Measurements from ENCODE around the gene NDUFB6.
"Not testable (repeated sequence)": the region's sequence is repeated elsewhere in the genome, so short reads cannot be mapped to it uniquely, and the experiment has no call there.

Gene NDUFB6

GRCh38 chr9:32550562-32551275, 22.2 kb downstream of the NDUFB6 start:
- Histone ChIP-seq H3K4me1 (ENCODE audit: control insufficient read depth in 2 of 2, insufficient read depth in 2 of 2, low read length in 2 of 2) (peaks cover 6% of the 10 kb centered on the region in 2 donors), H3K36me3 (ENCODE audit: control insufficient read depth in 2 of 2, insufficient read depth in 2 of 2, low read length in 2 of 2) (no peaks in the 10 kb centered on the region), H3K4me3 (ENCODE audit: low read length in 2 of 2) (peak overlapping the region; percentile 84 to 96), H3K9me3 (ENCODE audit: control insufficient read depth in 2 of 2, low read length in 2 of 2) (no peaks in the 10 kb centered on the region), H3K27me3 (ENCODE audit: control insufficient read depth in 2 of 2, insufficient read depth in 2 of 2, low read length in 2 of 2) (no peaks in the 10 kb centered on the region), H3K27ac (ENCODE audit: low read depth in 2 of 2, low read length in 2 of 2) (peak overlapping the region; percentile 90 to 96), H3K9ac (ENCODE audit: low read depth in 1 of 2, low read length in 2 of 2) (peak overlapping the region; percentile 81 to 95)

- Histone ChIP-seq H3K36me3 (ENCODE audit: control insufficient read depth in 2 of 2, insufficient read depth in 2 of 2, low read length in 2 of 2) (no peaks in the 10 kb centered on the region), H3K9me3 (ENCODE audit: control insufficient read depth in 2 of 2, low read length in 2 of 2) (no peaks in the 10 kb centered on the region), H3K4me1 (ENCODE audit: control insufficient read depth in 2 of 2, insufficient read depth in 2 of 2, low read length in 2 of 2) (peaks cover 6% of the 10 kb centered on the region in 2 donors), H3K9ac (ENCODE audit: low read depth in 1 of 2, low read length in 2 of 2) (peak overlapping the region; percentile 75 to 81), H3K4me3 (ENCODE audit: low read length in 2 of 2) (peak overlapping the region; percentile 84 to 96), H3K27ac (ENCODE audit: low read depth in 2 of 2, low read length in 2 of 2) (peak overlapping the region; percentile 90 to 96), H3K27me3 (ENCODE audit: control insufficient read depth in 2 of 2, insufficient read depth in 2 of 2, low read length in 2 of 2) (no peaks in the 10 kb centered on the region)
These were observed 22.8 kb downstream of the NDUFB6 start for GRCh38 chr9:32550150-32550561.

- not testable (repeated sequence) for H3K9ac ChIP-seq (ENCODE audit: low read depth in 1 of 2, low read length in 2 of 2); H3K4me3 ChIP-seq (ENCODE audit: low read length in 2 of 2); H3K9me3 ChIP-seq (ENCODE audit: control insufficient read depth in 2 of 2, low read length in 2 of 2); H3K27me3 ChIP-seq (ENCODE audit: control insufficient read depth in 2 of 2, insufficient read depth in 2 of 2, low read length in 2 of 2); H3K27ac ChIP-seq (ENCODE audit: low read depth in 2 of 2, low read length in 2 of 2); H3K4me1 ChIP-seq (ENCODE audit: control insufficient read depth in 2 of 2, insufficient read depth in 2 of 2, low read length in 2 of 2); H3K36me3 ChIP-seq (ENCODE audit: control insufficient read depth in 2 of 2, insufficient read depth in 2 of 2, low read length in 2 of 2)
These were observed 24.7 kb downstream of the NDUFB6 start for GRCh38 chr9:32548213-32548612.

GRCh38 chr9:32545884-32546283, 27.1 kb downstream of the NDUFB6 start:
- Histone ChIP-seq H3K4me3 (ENCODE audit: low read length in 2 of 2) (no peak overlapping the region), H3K9ac (ENCODE audit: low read depth in 1 of 2, low read length in 2 of 2) (no peak overlapping the region), H3K4me1 (ENCODE audit: control insufficient read depth in 2 of 2, insufficient read depth in 2 of 2, low read length in 2 of 2) (peaks cover 6% of the 10 kb centered on the region in 2 donors), H3K27ac (ENCODE audit: low read depth in 2 of 2, low read length in 2 of 2) (no peak overlapping the region), H3K9me3 (ENCODE audit: control insufficient read depth in 2 of 2, low read length in 2 of 2) (no peaks in the 10 kb centered on the region), H3K27me3 (ENCODE audit: control insufficient read depth in 2 of 2, insufficient read depth in 2 of 2, low read length in 2 of 2) (no peaks in the 10 kb centered on the region), H3K36me3 (ENCODE audit: control insufficient read depth in 2 of 2, insufficient read depth in 2 of 2, low read length in 2 of 2) (peaks cover 18 to 24% of the 10 kb centered on the region in 2 donors)

GRCh38 chr9:32543047-32543446, 29.9 kb downstream of the NDUFB6 start:
- no peaks in the 10 kb centered on the region for H3K9me3 ChIP-seq (ENCODE audit: control insufficient read depth in 2 of 2, low read length in 2 of 2)
- H3K36me3 ChIP-seq (ENCODE audit: control insufficient read depth in 2 of 2, insufficient read depth in 2 of 2, low read length in 2 of 2) = peaks cover 22 to 24% of the 10 kb centered on the region in 2 donors
- H3K9ac ChIP-seq (ENCODE audit: low read depth in 1 of 2, low read length in 2 of 2) = no peak overlapping the region
- H3K4me1 ChIP-seq (ENCODE audit: control insufficient read depth in 2 of 2, insufficient read depth in 2 of 2, low read length in 2 of 2) = no peaks in the 10 kb centered on the region
- no peaks in the 10 kb centered on the region for H3K27me3 ChIP-seq (ENCODE audit: control insufficient read depth in 2 of 2, insufficient read depth in 2 of 2, low read length in 2 of 2)
- no peak overlapping the region for H3K4me3 ChIP-seq (ENCODE audit: low read length in 2 of 2)
- no peak overlapping the region for H3K27ac ChIP-seq (ENCODE audit: low read depth in 2 of 2, low read length in 2 of 2)

- Histone ChIP-seq H3K9ac (ENCODE audit: low read depth in 1 of 2, low read length in 2 of 2) (no peak overlapping the region), H3K36me3 (ENCODE audit: control insufficient read depth in 2 of 2, insufficient read depth in 2 of 2, low read length in 2 of 2) (peaks cover 0 to 3% of the 10 kb centered on the region in 2 donors), H3K9me3 (ENCODE audit: control insufficient read depth in 2 of 2, low read length in 2 of 2) (no peaks in the 10 kb centered on the region), H3K27me3 (ENCODE audit: control insufficient read depth in 2 of 2, insufficient read depth in 2 of 2, low read length in 2 of 2) (no peaks in the 10 kb centered on the region), H3K4me1 (ENCODE audit: control insufficient read depth in 2 of 2, insufficient read depth in 2 of 2, low read length in 2 of 2) (no peaks in the 10 kb centered on the region), H3K4me3 (ENCODE audit: low read length in 2 of 2) (no peak overlapping the region), H3K27ac (ENCODE audit: low read depth in 2 of 2, low read length in 2 of 2) (no peak overlapping the region)
These were observed 39.1 kb downstream of the NDUFB6 start for GRCh38 chr9:32533816-32534215.

- Histone ChIP-seq H3K27ac (ENCODE audit: low read depth in 2 of 2, low read length in 2 of 2) (no peak overlapping the region), H3K4me3 (ENCODE audit: low read length in 2 of 2) (no peak overlapping the region), H3K9me3 (ENCODE audit: control insufficient read depth in 2 of 2, low read length in 2 of 2) (no peaks in the 10 kb centered on the region), H3K27me3 (ENCODE audit: control insufficient read depth in 2 of 2, insufficient read depth in 2 of 2, low read length in 2 of 2) (no peaks in the 10 kb centered on the region), H3K4me1 (ENCODE audit: control insufficient read depth in 2 of 2, insufficient read depth in 2 of 2, low read length in 2 of 2) (no peaks in the 10 kb centered on the region), H3K36me3 (ENCODE audit: control insufficient read depth in 2 of 2, insufficient read depth in 2 of 2, low read length in 2 of 2) (peaks cover 0 to 3% of the 10 kb centered on the region in 2 donors), H3K9ac (ENCODE audit: low read depth in 1 of 2, low read length in 2 of 2) (no peak overlapping the region)
These were observed 39.6 kb downstream of the NDUFB6 start for GRCh38 chr9:32533336-32533735.

GRCh38 chr9:32526707-32527048, 46.3 kb downstream of the NDUFB6 start:
- H3K9me3 ChIP-seq (ENCODE audit: control insufficient read depth in 2 of 2, low read length in 2 of 2) = no peaks in the 10 kb centered on the region
- peak overlapping the region; percentile 52 to 54 for H3K9ac ChIP-seq (ENCODE audit: low read depth in 1 of 2, low read length in 2 of 2)
- H3K4me1 ChIP-seq (ENCODE audit: control insufficient read depth in 2 of 2, insufficient read depth in 2 of 2, low read length in 2 of 2) = peaks cover 7 to 10% of the 10 kb centered on the region in 2 donors
- H3K27ac ChIP-seq (ENCODE audit: low read depth in 2 of 2, low read length in 2 of 2) = peak overlapping the region; percentile 83 to 87
- no peaks in the 10 kb centered on the region for H3K36me3 ChIP-seq (ENCODE audit: control insufficient read depth in 2 of 2, insufficient read depth in 2 of 2, low read length in 2 of 2)
- H3K4me3 ChIP-seq (ENCODE audit: low read length in 2 of 2) = peak overlapping the region; percentile 79 to 98
- no peaks in the 10 kb centered on the region for H3K27me3 ChIP-seq (ENCODE audit: control insufficient read depth in 2 of 2, insufficient read depth in 2 of 2, low read length in 2 of 2)

- Histone ChIP-seq H3K36me3 (ENCODE audit: control insufficient read depth in 2 of 2, insufficient read depth in 2 of 2, low read length in 2 of 2) (no peaks in the 10 kb centered on the region), H3K9ac (ENCODE audit: low read depth in 1 of 2, low read length in 2 of 2) (peak within 1 kb of the TSS; percentile 52 to 54), H3K27ac (ENCODE audit: low read depth in 2 of 2, low read length in 2 of 2) (peak within 1 kb of the TSS; percentile 83 to 87), H3K27me3 (ENCODE audit: control insufficient read depth in 2 of 2, insufficient read depth in 2 of 2, low read length in 2 of 2) (no peaks in the 10 kb centered on the region), H3K9me3 (ENCODE audit: control insufficient read depth in 2 of 2, low read length in 2 of 2) (no peaks in the 10 kb centered on the region), H3K4me1 (ENCODE audit: control insufficient read depth in 2 of 2, insufficient read depth in 2 of 2, low read length in 2 of 2) (peaks cover 7 to 10% of the 10 kb centered on the region in 2 donors), H3K4me3 (ENCODE audit: low read length in 2 of 2) (peak within 1 kb of the TSS; percentile 79 to 98)
These were observed 46.8 kb downstream of the NDUFB6 start, which contains the start of gene RIGI for GRCh38 chr9:32526041-32526706. TSS of gene RIGI (minus strand) at chr9:32526196. CDS start at chr9:32526166, 30 bp downstream.

- peaks cover 7 to 10% of the 10 kb centered on the region in 2 donors for H3K4me1 ChIP-seq (ENCODE audit: control insufficient read depth in 2 of 2, insufficient read depth in 2 of 2, low read length in 2 of 2)
- H3K27ac ChIP-seq (ENCODE audit: low read depth in 2 of 2, low read length in 2 of 2) = peak overlapping the region; percentile 83 to 87
- H3K9me3 ChIP-seq (ENCODE audit: control insufficient read depth in 2 of 2, low read length in 2 of 2) = no peaks in the 10 kb centered on the region
- no peaks in the 10 kb centered on the region for H3K36me3 ChIP-seq (ENCODE audit: control insufficient read depth in 2 of 2, insufficient read depth in 2 of 2, low read length in 2 of 2)
- no peaks in the 10 kb centered on the region for H3K27me3 ChIP-seq (ENCODE audit: control insufficient read depth in 2 of 2, insufficient read depth in 2 of 2, low read length in 2 of 2)
- H3K9ac ChIP-seq (ENCODE audit: low read depth in 1 of 2, low read length in 2 of 2) = peak overlapping the region; percentile 52 to 54
- H3K4me3 ChIP-seq (ENCODE audit: low read length in 2 of 2) = peak overlapping the region; percentile 79 to 98
These were observed 47.3 kb downstream of the NDUFB6 start for GRCh38 chr9:32525709-32526030.
